ENCODE results near the gene UGP2.

- TF ChIP-seq POLR2AphosphoS5 (IDR thresholded peaks at IDR 0.05) (no peak), CTCF (IDR thresholded peaks at IDR 0.05) (no peak)
Measured at GRCh38 chr2:63819256-63819655, 22.4 kb upstream of the UGP2 start.
